ENCODE data around the gene MRPL12. TPM values are rescaled to one million over a fixed set of nuclear protein-coding genes. Genes with fewer than 3 reads are reported as not detected.

The MRPL12 gene
- total and polyA plus RNA-seq, 2 donors (not counting 1 experiment from before 2014, with no cell fraction given) = 11.2 to 46.8 TPM

- H3K4me1 ChIP-seq (ENCODE audit: control insufficient read depth, extremely low read depth, insufficient read depth, low read length) = peaks cover 3% of the 10 kb centered on the region
Observed at GRCh38 chr17:81740395-81740961, 37.3 kb downstream of the MRPL12 start.

GRCh38 chr17:81741049-81741593 is 38.0 kb downstream of the MRPL12 start:
- no peaks in the 10 kb centered on the region for H3K79me2 ChIP-seq (ENCODE audit: control insufficient read depth, insufficient read depth, low read length)
- H3K27me3 ChIP-seq (ENCODE audit: control insufficient read depth, insufficient read depth, low read length) = no peaks in the 10 kb centered on the region
- peaks cover 1% of the 10 kb centered on the region for H3K4me1 ChIP-seq (ENCODE audit: control insufficient read depth, extremely low read depth, insufficient read depth, low read length)
- no peak for DNase-seq (ENCODE audit: low read depth in 2 of 2)
- no peak overlapping the region for H3K27ac ChIP-seq (ENCODE audit: insufficient read depth, low read length)
- TF ChIP-seq EZH2 (IDR thresholded peaks at IDR 0.05; ENCODE audit: low read length, missing control alignments) = no peak
- no peak for TF ChIP-seq CTCF (conservative IDR thresholded peaks at IDR 0.05 in 1 of 2, IDR thresholded peaks at IDR 0.05 in 1 of 2; ENCODE audit: low read depth in 1 of 2, low read length in 2 of 2)
- H4K20me1 ChIP-seq (ENCODE audit: control insufficient read depth, extremely low read depth, insufficient read depth, low read length) = no peaks in the 10 kb centered on the region
- H2AFZ ChIP-seq (ENCODE audit: low read length) = no peak overlapping the region
- no peak overlapping the region for H3K4me3 ChIP-seq (replicated peaks in 1 of 4; ENCODE audit: control extremely low read depth in 1 of 4, insufficient read depth in 1 of 4, low read depth in 3 of 4, low read length in 4 of 4)
- H3K9me3 ChIP-seq (ENCODE audit: control insufficient read depth, insufficient read depth, low read depth, low read length) = no peaks in the 10 kb centered on the region
- H3K36me3 ChIP-seq (ENCODE audit: control insufficient read depth, insufficient read depth, low read length) = no peaks in the 10 kb centered on the region
- no peak overlapping the region for H3K9ac ChIP-seq (ENCODE audit: insufficient read depth, low read length)
- H3K4me2 ChIP-seq (ENCODE audit: extremely low read depth, insufficient read depth, low read length) = no peak overlapping the region

More at GRCh38 chr17:81740395-81740961, 37.3 kb downstream of the MRPL12 start:
- no peaks in the 10 kb centered on the region for H3K79me2 ChIP-seq (ENCODE audit: control insufficient read depth, insufficient read depth, low read length)
- H2AFZ ChIP-seq (ENCODE audit: low read length) = no peak overlapping the region
- no peak for DNase-seq (ENCODE audit: low read depth in 2 of 2)
- H3K4me2 ChIP-seq (ENCODE audit: extremely low read depth, insufficient read depth, low read length) = no peak overlapping the region
- no peaks in the 10 kb centered on the region for H3K27me3 ChIP-seq (ENCODE audit: control insufficient read depth, insufficient read depth, low read length)
- no peak for TF ChIP-seq CTCF (conservative IDR thresholded peaks at IDR 0.05 in 1 of 2, IDR thresholded peaks at IDR 0.05 in 1 of 2; ENCODE audit: low read depth in 1 of 2, low read length in 2 of 2)
- TF ChIP-seq EZH2 (IDR thresholded peaks at IDR 0.05; ENCODE audit: low read length, missing control alignments) = no peak
- H3K4me3 ChIP-seq (replicated peaks in 1 of 4; ENCODE audit: control extremely low read depth in 1 of 4, insufficient read depth in 1 of 4, low read depth in 3 of 4, low read length in 4 of 4) = no peak overlapping the region
- no peak overlapping the region for H3K27ac ChIP-seq (ENCODE audit: insufficient read depth, low read length)
- no peaks in the 10 kb centered on the region for H4K20me1 ChIP-seq (ENCODE audit: control insufficient read depth, extremely low read depth, insufficient read depth, low read length)
- no peaks in the 10 kb centered on the region for H3K9me3 ChIP-seq (ENCODE audit: control insufficient read depth, insufficient read depth, low read depth, low read length)
- no peak overlapping the region for H3K9ac ChIP-seq (ENCODE audit: insufficient read depth, low read length)
- H3K36me3 ChIP-seq (ENCODE audit: control insufficient read depth, insufficient read depth, low read length) = no peaks in the 10 kb centered on the region

GRCh38 chr17:81741594-81742452 is 38.7 kb downstream of the MRPL12 start:
- H3K9ac ChIP-seq (ENCODE audit: insufficient read depth, low read length) = no peak overlapping the region
- H3K36me3 ChIP-seq (ENCODE audit: control insufficient read depth, insufficient read depth, low read length) = no peaks in the 10 kb centered on the region
- no peaks in the 10 kb centered on the region for H3K4me1 ChIP-seq (ENCODE audit: control insufficient read depth, extremely low read depth, insufficient read depth, low read length)
- H3K79me2 ChIP-seq (ENCODE audit: control insufficient read depth, insufficient read depth, low read length) = no peaks in the 10 kb centered on the region
- H2AFZ ChIP-seq (ENCODE audit: low read length) = no peak overlapping the region
- no peaks in the 10 kb centered on the region for H3K27me3 ChIP-seq (ENCODE audit: control insufficient read depth, insufficient read depth, low read length)
- H3K4me2 ChIP-seq (ENCODE audit: extremely low read depth, insufficient read depth, low read length) = no peak overlapping the region
- H3K9me3 ChIP-seq (ENCODE audit: control insufficient read depth, insufficient read depth, low read depth, low read length) = no peaks in the 10 kb centered on the region
- H3K4me3 ChIP-seq (replicated peaks in 1 of 4; ENCODE audit: control extremely low read depth in 1 of 4, insufficient read depth in 1 of 4, low read depth in 3 of 4, low read length in 4 of 4) = no peak overlapping the region
- TF ChIP-seq CTCF (conservative IDR thresholded peaks at IDR 0.05 in 1 of 2, IDR thresholded peaks at IDR 0.05 in 1 of 2; ENCODE audit: low read depth in 1 of 2, low read length in 2 of 2) (no peak), EZH2 (IDR thresholded peaks at IDR 0.05; ENCODE audit: low read length, missing control alignments) (no peak)
- H4K20me1 ChIP-seq (ENCODE audit: control insufficient read depth, extremely low read depth, insufficient read depth, low read length) = no peaks in the 10 kb centered on the region
- DNase-seq (ENCODE audit: low read depth in 2 of 2) = no peak
- no peak overlapping the region for H3K27ac ChIP-seq (ENCODE audit: insufficient read depth, low read length)
